ENCODE measurements around the gene CTDSP1.

The CTDSP1 gene

GRCh38 chr2:218362606-218363005 is 37.1 kb upstream of the CTDSP1 start:
- no peak for TF ChIP-seq CREB1 (IDR thresholded peaks at IDR 0.05; ENCODE audit: low read depth)
- no peak for TF ChIP-seq TEAD4 (IDR thresholded peaks at IDR 0.05)
- TF ChIP-seq TAF1 (IDR thresholded peaks at IDR 0.05; ENCODE audit: low read depth): no peak
- TF ChIP-seq, protein P1, sequence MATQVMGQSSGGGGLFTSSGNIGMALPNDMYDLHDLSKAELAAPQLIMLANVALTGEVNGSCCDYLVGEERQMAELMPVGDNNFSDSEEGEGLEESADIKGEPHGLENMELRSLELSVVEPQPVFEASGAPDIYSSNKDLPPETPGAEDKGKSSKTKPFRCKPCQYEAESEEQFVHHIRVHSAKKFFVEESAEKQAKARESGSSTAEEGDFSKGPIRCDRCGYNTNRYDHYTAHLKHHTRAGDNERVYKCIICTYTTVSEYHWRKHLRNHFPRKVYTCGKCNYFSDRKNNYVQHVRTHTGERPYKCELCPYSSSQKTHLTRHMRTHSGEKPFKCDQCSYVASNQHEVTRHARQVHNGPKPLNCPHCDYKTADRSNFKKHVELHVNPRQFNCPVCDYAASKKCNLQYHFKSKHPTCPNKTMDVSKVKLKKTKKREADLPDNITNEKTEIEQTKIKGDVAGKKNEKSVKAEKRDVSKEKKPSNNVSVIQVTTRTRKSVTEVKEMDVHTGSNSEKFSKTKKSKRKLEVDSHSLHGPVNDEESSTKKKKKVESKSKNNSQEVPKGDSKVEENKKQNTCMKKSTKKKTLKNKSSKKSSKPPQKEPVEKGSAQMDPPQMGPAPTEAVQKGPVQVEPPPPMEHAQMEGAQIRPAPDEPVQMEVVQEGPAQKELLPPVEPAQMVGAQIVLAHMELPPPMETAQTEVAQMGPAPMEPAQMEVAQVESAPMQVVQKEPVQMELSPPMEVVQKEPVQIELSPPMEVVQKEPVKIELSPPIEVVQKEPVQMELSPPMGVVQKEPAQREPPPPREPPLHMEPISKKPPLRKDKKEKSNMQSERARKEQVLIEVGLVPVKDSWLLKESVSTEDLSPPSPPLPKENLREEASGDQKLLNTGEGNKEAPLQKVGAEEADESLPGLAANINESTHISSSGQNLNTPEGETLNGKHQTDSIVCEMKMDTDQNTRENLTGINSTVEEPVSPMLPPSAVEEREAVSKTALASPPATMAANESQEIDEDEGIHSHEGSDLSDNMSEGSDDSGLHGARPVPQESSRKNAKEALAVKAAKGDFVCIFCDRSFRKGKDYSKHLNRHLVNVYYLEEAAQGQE (IDR thresholded peaks at IDR 0.05; ENCODE audit: low read depth): no peak
- TF ChIP-seq MAX (IDR thresholded peaks at IDR 0.05): no peak
- TF ChIP-seq, protein P2, sequence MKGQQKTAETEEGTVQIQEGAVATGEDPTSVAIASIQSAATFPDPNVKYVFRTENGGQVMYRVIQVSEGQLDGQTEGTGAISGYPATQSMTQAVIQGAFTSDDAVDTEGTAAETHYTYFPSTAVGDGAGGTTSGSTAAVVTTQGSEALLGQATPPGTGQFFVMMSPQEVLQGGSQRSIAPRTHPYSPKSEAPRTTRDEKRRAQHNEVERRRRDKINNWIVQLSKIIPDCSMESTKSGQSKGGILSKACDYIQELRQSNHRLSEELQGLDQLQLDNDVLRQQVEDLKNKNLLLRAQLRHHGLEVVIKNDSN (IDR thresholded peaks at IDR 0.05): no peak
- TF ChIP-seq TCF12 (IDR thresholded peaks at IDR 0.05; ENCODE audit: low read depth): no peak
- TF ChIP-seq FOXM1 (IDR thresholded peaks at IDR 0.05; ENCODE audit: borderline replicate concordance, low read depth): no peak
- TF ChIP-seq NFIC (IDR thresholded peaks at IDR 0.05): no peak
- TF ChIP-seq YY1 (IDR thresholded peaks at IDR 0.05; ENCODE audit: low read depth): no peak
- no peak for TF ChIP-seq EP300 (IDR thresholded peaks at IDR 0.05; ENCODE audit: borderline replicate concordance)
- TF ChIP-seq CEBPB (IDR thresholded peaks at IDR 0.05): no peak

DNA sequence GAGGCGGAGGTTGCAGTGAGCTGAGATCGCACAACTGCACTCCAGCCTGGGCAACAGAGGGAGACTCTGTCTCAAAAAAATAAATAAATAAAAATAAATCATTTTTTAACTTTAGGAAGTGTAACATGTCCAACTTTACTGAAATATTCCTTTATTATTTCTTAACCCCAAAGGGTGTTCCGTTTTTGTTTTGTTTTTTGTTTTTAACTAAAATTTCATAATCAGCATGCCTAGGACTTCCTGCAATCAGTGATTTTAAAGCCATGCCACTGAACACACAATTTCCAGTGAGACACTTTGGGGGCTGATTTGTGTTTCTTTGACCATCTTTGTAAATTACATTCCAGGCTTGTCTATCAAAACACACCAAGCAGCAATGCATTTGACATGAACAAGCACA is 35.9 kb upstream of the CTDSP1 start:
- no peak for TF ChIP-seq CEBPB (IDR thresholded peaks at IDR 0.05)
- TF ChIP-seq, protein P1 (IDR thresholded peaks at IDR 0.05; ENCODE audit: low read depth): no peak
- TF ChIP-seq ZBTB7A (IDR thresholded peaks at IDR 0.05; ENCODE audit: low read depth): no peak
- no peak for TF ChIP-seq TCF12 (IDR thresholded peaks at IDR 0.05; ENCODE audit: low read depth)
- no peak for TF ChIP-seq CREB1 (IDR thresholded peaks at IDR 0.05; ENCODE audit: low read depth)
- no peak for TF ChIP-seq FOXM1 (IDR thresholded peaks at IDR 0.05; ENCODE audit: borderline replicate concordance, low read depth)

DNA sequence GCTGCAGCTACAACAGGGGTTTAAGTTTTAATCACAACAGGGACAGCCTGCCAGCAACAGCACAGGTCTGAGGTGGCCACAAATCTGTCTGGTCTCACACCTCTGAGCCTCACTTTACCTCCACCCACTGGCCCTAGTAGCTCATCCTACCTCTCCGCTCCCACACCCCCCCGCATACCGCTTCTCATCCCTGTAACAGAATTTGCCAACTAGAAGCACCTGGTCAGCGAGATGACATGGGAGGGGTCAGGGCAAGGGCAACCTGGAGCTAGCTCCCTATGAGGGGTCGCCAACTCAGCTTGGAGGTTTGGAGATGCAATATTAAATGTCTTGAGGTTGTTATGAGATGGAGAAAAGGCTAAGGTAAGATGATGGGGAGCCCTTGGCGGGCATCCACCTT is 35.5 kb upstream of the CTDSP1 start:
- TF ChIP-seq MAX (IDR thresholded peaks at IDR 0.05) (no peak), CEBPB (IDR thresholded peaks at IDR 0.05) (no peak), YY1 (IDR thresholded peaks at IDR 0.05; ENCODE audit: low read depth) (no peak), TCF12 (IDR thresholded peaks at IDR 0.05; ENCODE audit: low read depth) (no peak), ZBTB7A (IDR thresholded peaks at IDR 0.05; ENCODE audit: low read depth) (no peak)
- TF ChIP-seq, protein P1 (IDR thresholded peaks at IDR 0.05; ENCODE audit: low read depth): no peak

- TF ChIP-seq FOXM1 (IDR thresholded peaks at IDR 0.05; ENCODE audit: borderline replicate concordance, low read depth) (no peak), EP300 (IDR thresholded peaks at IDR 0.05; ENCODE audit: borderline replicate concordance) (no peak), TAF1 (IDR thresholded peaks at IDR 0.05; ENCODE audit: low read depth) (no peak), CEBPB (IDR thresholded peaks at IDR 0.05) (no peak), YY1 (IDR thresholded peaks at IDR 0.05; ENCODE audit: low read depth) (no peak), RAD21 (IDR thresholded peaks at IDR 0.05; ENCODE audit: low read depth) (no peak), TEAD4 (IDR thresholded peaks at IDR 0.05) (no peak), CREB1 (IDR thresholded peaks at IDR 0.05; ENCODE audit: low read depth) (no peak)
- TF ChIP-seq, protein P1 (IDR thresholded peaks at IDR 0.05; ENCODE audit: low read depth): no peak
Measured at GRCh38 chr2:218366621-218367414, 32.9 kb upstream of the CTDSP1 start.

Measured in Ishikawa (cell line).